ENCODE measurements around the gene SH3GL3. TPM values are rescaled to one million over a fixed set of nuclear protein-coding genes. Genes with fewer than 3 reads are reported as not detected.

SH3GL3 gene
- not detected for total RNA-seq

GRCh38 chr15:83446904-83447709, at the start of gene SH3GL3:
Gene SH3GL3 (plus strand): TSS chr15:83447341. CDS start chr15:83447534, 193 bp downstream.
- H3K27ac Mint-ChIP-seq: no peak within 1 kb of the TSS
- peak within 1 kb of the TSS; percentile 62 for H3K4me3 Mint-ChIP-seq
- H3K4me1 Mint-ChIP-seq: peaks cover 9% of the 10 kb centered on the region
- peaks cover 37% of the 10 kb centered on the region for H3K27me3 Mint-ChIP-seq
- ChIA-PET CTCF (interaction anchor here (0.7 to 1.6 kb wide), 6 partner anchors 9 to 235 kb away, joined by 3 to 9 read pairs (median 3); no protein-coding TSS in a partner anchor), POLR2A (no interaction called here)
- ATAC-seq (peak; percentile 90), DNase-seq (peak; percentile 85)
- no peaks in the 10 kb centered on the region for H3K9me3 Mint-ChIP-seq (ENCODE audit: low read depth)
- H3K36me3 Mint-ChIP-seq (ENCODE audit: low read depth): no peaks in the 10 kb centered on the region
- intact Hi-C loops (cut with DNase I, micrococcal nuclease): no loop called here

- no peaks in the 10 kb centered on the region for H3K36me3 Mint-ChIP-seq (ENCODE audit: low read depth)
- no peaks in the 10 kb centered on the region for H3K9me3 Mint-ChIP-seq (ENCODE audit: low read depth)
- ChIA-PET CTCF (no interaction called here), POLR2A (no interaction called here)
- no peak overlapping the region for H3K27ac Mint-ChIP-seq
- ATAC-seq (no peak), DNase-seq (no peak)
- intact Hi-C loops (cut with DNase I, micrococcal nuclease): no loop called here
- H3K4me3 Mint-ChIP-seq: no peak overlapping the region
- peaks cover 8% of the 10 kb centered on the region for H3K27me3 Mint-ChIP-seq
- no peaks in the 10 kb centered on the region for H3K4me1 Mint-ChIP-seq
Measured at GRCh38 chr15:83398626-83399025, 48.5 kb upstream of the SH3GL3 start.

GRCh38 chr15:83404121-83404520, 43.0 kb upstream of the SH3GL3 start:
- ChIA-PET CTCF (interaction anchor here (0.6 kb wide), 1 partner anchor 82 kb away, joined by 3 read pairs; no protein-coding TSS in a partner anchor), POLR2A (no interaction called here)
- Mint-ChIP-seq H3K27ac (no peak overlapping the region), H3K27me3 (peaks cover 10% of the 10 kb centered on the region), H3K4me1 (no peaks in the 10 kb centered on the region), H3K4me3 (no peak overlapping the region), H3K36me3 (ENCODE audit: low read depth) (no peaks in the 10 kb centered on the region), H3K9me3 (ENCODE audit: low read depth) (no peaks in the 10 kb centered on the region)
- ATAC-seq: no peak
- no peak for DNase-seq
- intact Hi-C loops (cut with DNase I, micrococcal nuclease): no loop called here

- no peak for DNase-seq
- intact Hi-C loops (cut with DNase I, micrococcal nuclease): no loop called here
- H3K4me3 Mint-ChIP-seq: no peak overlapping the region
- ChIA-PET POLR2A (no interaction called here), CTCF (interaction anchor here (0.6 kb wide), 1 partner anchor 63 kb away, joined by 3 read pairs; no protein-coding TSS in a partner anchor)
- H3K9me3 Mint-ChIP-seq (ENCODE audit: low read depth): no peaks in the 10 kb centered on the region
- no peak overlapping the region for H3K27ac Mint-ChIP-seq
- no peaks in the 10 kb centered on the region for H3K4me1 Mint-ChIP-seq
- H3K27me3 Mint-ChIP-seq: peaks cover 2% of the 10 kb centered on the region
- no peak for ATAC-seq
- no peaks in the 10 kb centered on the region for H3K36me3 Mint-ChIP-seq (ENCODE audit: low read depth)
Measured at GRCh38 chr15:83410532-83410931, 36.6 kb upstream of the SH3GL3 start.

- H3K36me3 Mint-ChIP-seq (ENCODE audit: low read depth): no peaks in the 10 kb centered on the region
- H3K4me1 Mint-ChIP-seq: no peaks in the 10 kb centered on the region
- H3K9me3 Mint-ChIP-seq (ENCODE audit: low read depth): no peaks in the 10 kb centered on the region
- no peak overlapping the region for H3K4me3 Mint-ChIP-seq
- CTCF ChIA-PET: interaction anchor here (1.0 kb wide), 1 partner anchor 164 kb away, joined by 3 read pairs; no protein-coding TSS in a partner anchor
- no peaks in the 10 kb centered on the region for H3K27me3 Mint-ChIP-seq
- no peak for ATAC-seq
- DNase-seq: no peak
- no peak overlapping the region for H3K27ac Mint-ChIP-seq
- intact Hi-C loops (cut with DNase I, micrococcal nuclease): no loop called here
- POLR2A ChIA-PET: no interaction called here
Measured at GRCh38 chr15:83413054-83413719, 34.0 kb upstream of the SH3GL3 start.

- DNase-seq (no peak), ATAC-seq (no peak)
- Mint-ChIP-seq H3K4me3 (no peak overlapping the region), H3K27ac (no peak overlapping the region), H3K27me3 (peaks cover 14% of the 10 kb centered on the region), H3K36me3 (ENCODE audit: low read depth) (no peaks in the 10 kb centered on the region), H3K9me3 (ENCODE audit: low read depth) (no peaks in the 10 kb centered on the region), H3K4me1 (no peaks in the 10 kb centered on the region)
- ChIA-PET POLR2A (no interaction called here), CTCF (no interaction called here)
- intact Hi-C loops (cut with DNase I, micrococcal nuclease): no loop called here
Measured at GRCh38 chr15:83422081-83422480, 25.1 kb upstream of the SH3GL3 start.

- H3K4me1 Mint-ChIP-seq: no peaks in the 10 kb centered on the region
Measured at GRCh38 chr15:83422541-83422940, 24.6 kb upstream of the SH3GL3 start.

GRCh38 chr15:83424101-83424500, 23.0 kb upstream of the SH3GL3 start:
- Mint-ChIP-seq H3K27ac (no peak overlapping the region), H3K9me3 (ENCODE audit: low read depth) (no peaks in the 10 kb centered on the region), H3K4me3 (no peak overlapping the region), H3K4me1 (no peaks in the 10 kb centered on the region), H3K36me3 (ENCODE audit: low read depth) (no peaks in the 10 kb centered on the region), H3K27me3 (peaks cover 21% of the 10 kb centered on the region)
- no peak for DNase-seq
- ATAC-seq: no peak
- CTCF ChIA-PET: interaction anchor here (0.9 kb wide), 1 partner anchor 176 kb away, joined by 3 read pairs; no protein-coding TSS in a partner anchor
- intact Hi-C loops (cut with DNase I, micrococcal nuclease): no loop called here
- POLR2A ChIA-PET: no interaction called here

More at GRCh38 chr15:83422541-83422940, 24.6 kb upstream of the SH3GL3 start:
- DNase-seq (no peak), ATAC-seq (no peak)
- ChIA-PET POLR2A (no interaction called here), CTCF (interaction anchor here (0.5 kb wide), 1 partner anchor 55 kb away, joined by 4 read pairs; no protein-coding TSS in a partner anchor)
- peaks cover 14% of the 10 kb centered on the region for H3K27me3 Mint-ChIP-seq
- no peaks in the 10 kb centered on the region for H3K9me3 Mint-ChIP-seq (ENCODE audit: low read depth)
- intact Hi-C loops (cut with DNase I, micrococcal nuclease): no loop called here
- no peak overlapping the region for H3K4me3 Mint-ChIP-seq
- no peaks in the 10 kb centered on the region for H3K36me3 Mint-ChIP-seq (ENCODE audit: low read depth)
- H3K27ac Mint-ChIP-seq: no peak overlapping the region

GRCh38 chr15:83430441-83430840, 16.7 kb upstream of the SH3GL3 start:
- intact Hi-C loops (cut with DNase I, micrococcal nuclease): loop anchor here in 1 of 2 experiments (10.0 kb wide), 1 partner anchor 604 kb away; no protein-coding TSS in a partner anchor
- CTCF ChIA-PET: interaction anchor here (0.8 to 2.3 kb wide), 2 partner anchors 8 to 131 kb away, joined by 5 to 6 read pairs; no protein-coding TSS in a partner anchor
- Mint-ChIP-seq H3K27me3 (peaks cover 13% of the 10 kb centered on the region), H3K27ac (no peak overlapping the region), H3K9me3 (ENCODE audit: low read depth) (no peaks in the 10 kb centered on the region), H3K4me1 (no peaks in the 10 kb centered on the region), H3K4me3 (no peak overlapping the region), H3K36me3 (ENCODE audit: low read depth) (no peaks in the 10 kb centered on the region)
- DNase-seq: no peak
- POLR2A ChIA-PET: no interaction called here
- no peak for ATAC-seq

- Mint-ChIP-seq H3K4me3 (no peak overlapping the region), H3K36me3 (ENCODE audit: low read depth) (no peaks in the 10 kb centered on the region), H3K27ac (no peak overlapping the region), H3K27me3 (peaks cover 15% of the 10 kb centered on the region), H3K4me1 (no peaks in the 10 kb centered on the region), H3K9me3 (ENCODE audit: low read depth) (no peaks in the 10 kb centered on the region)
- ATAC-seq (no peak), DNase-seq (no peak)
- intact Hi-C loops (cut with DNase I, micrococcal nuclease): loop anchor here in 1 of 2 experiments (10.0 kb wide), 1 partner anchor 603 kb away; no protein-coding TSS in a partner anchor
- CTCF ChIA-PET: interaction anchor here (0.6 to 0.7 kb wide), 2 partner anchors 161 to 316 kb away, joined by 3 read pairs; no protein-coding TSS in a partner anchor
- POLR2A ChIA-PET: no interaction called here
Measured at GRCh38 chr15:83431521-83431920, 15.6 kb upstream of the SH3GL3 start.

- H3K36me3 Mint-ChIP-seq (ENCODE audit: low read depth): no peaks in the 10 kb centered on the region
- ATAC-seq (no peak), DNase-seq (no peak)
- H3K4me3 Mint-ChIP-seq: no peak overlapping the region
- H3K9me3 Mint-ChIP-seq (ENCODE audit: low read depth): no peaks in the 10 kb centered on the region
- ChIA-PET CTCF (interaction anchor here (1.0 to 2.6 kb wide), 2 partner anchors 130 to 187 kb away, joined by 4 to 12 read pairs; no protein-coding TSS in a partner anchor), POLR2A (no interaction called here)
- intact Hi-C loops (cut with DNase I, micrococcal nuclease): loop anchor here in 1 of 2 experiments (10.0 kb wide), 1 partner anchor 600 kb away; no protein-coding TSS in a partner anchor
- H3K4me1 Mint-ChIP-seq: no peaks in the 10 kb centered on the region
- H3K27ac Mint-ChIP-seq: no peak overlapping the region
- H3K27me3 Mint-ChIP-seq: peaks cover 15% of the 10 kb centered on the region
Measured at GRCh38 chr15:83435202-83435601, 11.9 kb upstream of the SH3GL3 start.

Data from activated CD4-positive, alpha-beta T cell treated with anti-CD3 and anti-CD28 coated beads for 36 hours (primary cell).